ENCODE measurements around the gene TRIM44. TPM values are rescaled to one million over a fixed set of nuclear protein-coding genes. Genes with fewer than 3 reads are reported as not detected.
"Not testable (repeated sequence)": the region's sequence is repeated elsewhere in the genome, so short reads cannot be mapped to it uniquely, and the experiment has no call there.

TRIM44 gene
- total RNA-seq, 2 donors from 2014 or later, result 22.1 to 35.4 TPM

- no peak for DNase-seq (ENCODE audit: low spot score)
- H3K27me3 ChIP-seq, result no peaks in the 10 kb centered on the region
- H3K27ac ChIP-seq, result peak overlapping the region; percentile 93
- H3K4me3 ChIP-seq, result peak overlapping the region; percentile 70 to 83
- H3K36me3 ChIP-seq, result no peaks in the 10 kb centered on the region
- no peak for TF ChIP-seq CTCF (IDR thresholded peaks at IDR 0.05)
- peaks cover 0 to 24% of the 10 kb centered on the region in 2 donors for H3K4me1 ChIP-seq
- peaks cover 0 to 13% of the 10 kb centered on the region in 2 donors for H3K9me3 ChIP-seq
These were observed 1.0 kb upstream of the TRIM44 start for GRCh38 chr11:35661534-35661933.

- H3K9me3 ChIP-seq, result peaks cover 0 to 13% of the 10 kb centered on the region in 2 donors
- H3K4me1 ChIP-seq, result peaks cover 0 to 24% of the 10 kb centered on the region in 2 donors
- DNase-seq (ENCODE audit: low spot score), result no peak
- peak overlapping the region; percentile 70 to 83 for H3K4me3 ChIP-seq
- TF ChIP-seq CTCF (IDR thresholded peaks at IDR 0.05), result peak in 1 of 2 donors; percentile 2
- H3K36me3 ChIP-seq, result no peaks in the 10 kb centered on the region
- H3K27ac ChIP-seq, result peak overlapping the region; percentile 93
- no peaks in the 10 kb centered on the region for H3K27me3 ChIP-seq
These were observed 420 bp upstream of the TRIM44 start for GRCh38 chr11:35662061-35662648.

GRCh38 chr11:35663408-35663702 lies 780 bp downstream of the TRIM44 start:
- no peak for DNase-seq (ENCODE audit: low spot score)
- Histone ChIP-seq H3K4me1 (peaks cover 0 to 24% of the 10 kb centered on the region in 2 donors), H3K27ac (peak overlapping the region; percentile 93), H3K36me3 (no peaks in the 10 kb centered on the region), H3K9me3 (peaks cover 0 to 13% of the 10 kb centered on the region in 2 donors), H3K27me3 (no peaks in the 10 kb centered on the region), H3K4me3 (peak overlapping the region; percentile 70 to 83)
- no peak for TF ChIP-seq CTCF (IDR thresholded peaks at IDR 0.05)

GRCh38 chr11:35664977-35665441 lies 2.4 kb downstream of the TRIM44 start:
- no peaks in the 10 kb centered on the region for H3K27me3 ChIP-seq
- no peak overlapping the region for H3K4me3 ChIP-seq
- TF ChIP-seq CTCF (IDR thresholded peaks at IDR 0.05), result no peak
- no peak overlapping the region for H3K27ac ChIP-seq
- no peaks in the 10 kb centered on the region for H3K36me3 ChIP-seq
- no peak for DNase-seq (ENCODE audit: low spot score)
- peaks cover 0 to 24% of the 10 kb centered on the region in 2 donors for H3K4me1 ChIP-seq
- peaks cover 0 to 13% of the 10 kb centered on the region in 2 donors for H3K9me3 ChIP-seq

GRCh38 chr11:35667257-35667656 lies 4.7 kb downstream of the TRIM44 start:
- H3K27ac ChIP-seq, result no peak overlapping the region
- no peaks in the 10 kb centered on the region for H3K36me3 ChIP-seq
- H3K4me1 ChIP-seq, result peaks cover 0 to 25% of the 10 kb centered on the region in 2 donors
- H3K9me3 ChIP-seq, result peaks cover 0 to 13% of the 10 kb centered on the region in 2 donors
- no peaks in the 10 kb centered on the region for H3K27me3 ChIP-seq
- no peak for TF ChIP-seq CTCF (IDR thresholded peaks at IDR 0.05)
- DNase-seq (ENCODE audit: low spot score), result no peak
- no peak overlapping the region for H3K4me3 ChIP-seq

GRCh38 chr11:35668350-35668749 lies 5.8 kb downstream of the TRIM44 start:
- Histone ChIP-seq H3K9me3 (peaks cover 0 to 13% of the 10 kb centered on the region in 2 donors), H3K4me1 (peaks cover 0 to 32% of the 10 kb centered on the region in 2 donors)
- H3K36me3 ChIP-seq; H3K27ac ChIP-seq; H3K4me3 ChIP-seq; H3K27me3 ChIP-seq; DNase-seq (ENCODE audit: low spot score): not testable (repeated sequence)
